HepG2 (cell line): ENCODE data around the gene VILL. TPM values are rescaled to one million over a fixed set of nuclear protein-coding genes. Genes with fewer than 3 reads are reported as not detected.
A peak's percentile ranks its signal among the peaks of the same experiment; 100 is the strongest.

Experiments
- ATAC-seq: fragments of 200-7000 bp; cut with Tn5 transposase; 3 replicates; pipeline ENCODE4 v1.9.1; 2020; ENCODE audit warnings: mild to moderate bottlenecking, moderate library complexity
- BruUV-seq: library from RNA; stranded (reverse); fragments of 400-500 nt; replicated peaks from 2 replicates; lab custom pipeline; 2021; lab: Mats Ljungman, UMichigan
- CTCF ChIA-PET: fragments of 300-600 bp; formaldehyde crosslinking; extraction: SDS; loops from one replicate; lab custom pipeline; 2021; ENCODE audit warnings: low total read pairs, inconsistent platforms, low intra/inter-chr PET ratio; lab: Yijun Ruan, JAX
- POLR2A ChIA-PET: fragments of 350-600 bp; sonication (Branson Sonifier 250); formaldehyde crosslinking; loops from one replicate; lab custom pipeline; 2020; ENCODE audit warnings: antibody characterized with exemption, inconsistent platforms; lab: Yijun Ruan, JAX
- DNase-seq: peaks from one replicate; pipeline ENCODE4 v3.0.0-alpha.2; 2015; ENCODE audit warnings: low spot score
- FAIRE-seq: peaks from 3 replicates; lab custom pipeline; 2011; peaks lifted over from hg19 to GRCh38; lab: Jason Lieb, UNC
- H2AFZ ChIP-seq: one replicate; pipeline ENCODE4 v1.6.1; 2011; ENCODE audit warnings: low read length, inconsistent platforms
- H3K27ac ChIP-seq: fragments of 300-600 bp; 3 replicates; pipeline ENCODE4 v1.8.0; 2011; ENCODE audit warnings: mixed run types, mild to moderate bottlenecking, mixed read lengths, low read length, inconsistent platforms; ENCODE audit not compliant: insufficient read depth; ENCODE audit errors: extremely low read length
- H3K27me3 ChIP-seq, 2 experiments: fragments of 200-600 bp in 1 of 2; 2 replicates in 1 of 2; 3 replicates in 1 of 2; pipeline versions ENCODE4 v1.6.0 to v1.8.0; 2011; ENCODE audit warnings: low read length in 2 of 2, mild to moderate bottlenecking in 2 of 2, moderate library complexity in 2 of 2, inconsistent platforms in 1 of 2; ENCODE audit not compliant: insufficient read depth in 2 of 2, control insufficient read depth in 1 of 2
- H3K36me3 ChIP-seq, 2 experiments: fragments of 200-600 bp in 1 of 2; replicated peaks in 1 of 2; 2 replicates in 1 of 2; 3 replicates in 1 of 2; pipeline versions ENCODE4 v1.5.1 to v1.8.0; 2011; ENCODE audit warnings: low read length in 2 of 2, inconsistent platforms in 1 of 2; ENCODE audit not compliant: insufficient read depth in 2 of 2, control insufficient read depth in 1 of 2
- H3K4me1 ChIP-seq: 2 replicates; pipeline ENCODE4 v1.5.1; 2012; ENCODE audit warnings: low read length, inconsistent platforms; ENCODE audit not compliant: insufficient read depth
- H3K4me2 ChIP-seq: 2 replicates; pipeline ENCODE4 v1.6.0; 2011; ENCODE audit warnings: low read depth, low read length, inconsistent platforms
- H3K4me3 ChIP-seq, 3 experiments: fragments of 200-600 bp in 1 of 3; sonication (generic), shearing (Covaris generic) in 1 of 3; replicated peaks in 1 of 3; 2 replicates each; pipeline ENCODE4 v1.5.1; 2011 to 2016; ENCODE audit warnings: low read length in 3 of 3, inconsistent platforms in 2 of 3, low read depth in 2 of 3, mild to moderate bottlenecking in 2 of 3, control low read depth in 1 of 3, mixed read lengths in 1 of 3; ENCODE audit not compliant: insufficient read depth in 1 of 3
- H3K79me2 ChIP-seq: one replicate; pipeline ENCODE4 v1.6.1; 2011; ENCODE audit warnings: low read length, inconsistent platforms; ENCODE audit not compliant: insufficient read depth
- H3K9ac ChIP-seq: 2 replicates; pipeline ENCODE4 v1.6.0; 2011; ENCODE audit warnings: mild to moderate bottlenecking, low read depth, low read length, inconsistent platforms; ENCODE audit not compliant: insufficient read depth
- H3K9me3 ChIP-seq: 2 replicates; pipeline ENCODE4 v1.5.1; 2012; ENCODE audit warnings: mild to moderate bottlenecking, low read length
- H4K20me1 ChIP-seq: 2 replicates; pipeline ENCODE4 v1.6.0; 2011; ENCODE audit warnings: inconsistent platforms, mild to moderate bottlenecking, low read length, moderate library complexity; ENCODE audit not compliant: insufficient read depth
- ATAD3A ChIP-seq: sonication (generic); formaldehyde crosslinking; IDR thresholded peaks from 2 replicates; pipeline ENCODE4 v1.4.0; 2020; ENCODE audit warnings: missing genetic modification reagents
- ATF7 ChIP-seq, 2 experiments: fragments of 450-650 bp in 1 of 2; sonication (generic) in 1 of 2; formaldehyde crosslinking in 1 of 2; IDR thresholded peaks; 2 replicates each; pipeline versions ENCODE4 v1.4.0 to v1.6.1; 2016 to 2020; ENCODE audit warnings: antibody characterized with exemption in 1 of 2, mild to moderate bottlenecking in 1 of 2, missing genetic modification reagents in 1 of 2
- BORCS8-MEF2B ChIP-seq: sonication (generic); formaldehyde crosslinking; IDR thresholded peaks from 2 replicates; pipeline ENCODE4 v1.8.0; 2022; ENCODE audit warnings: mild to moderate bottlenecking, missing genetic modification reagents
- NFIC ChIP-seq: IDR thresholded peaks from 2 replicates; pipeline ENCODE4 v1.6.1; 2012; ENCODE audit warnings: mild to moderate bottlenecking, low read length, inconsistent platforms
- NR2F6 ChIP-seq, 2 experiments: IDR thresholded peaks; 2 replicates each; pipeline ENCODE4 v1.6.1; 2016; ENCODE audit warnings: antibody characterized with exemption in 1 of 2, mild to moderate bottlenecking in 1 of 2
- ZNF331 ChIP-seq: sonication (generic); formaldehyde crosslinking; IDR thresholded peaks from 2 replicates; pipeline ENCODE4 v1.4.0; 2020; ENCODE audit warnings: missing genetic modification reagents
- ZNF605 ChIP-seq: sonication (generic); formaldehyde crosslinking; IDR thresholded peaks from 2 replicates; pipeline ENCODE4 v1.8.0; 2022; ENCODE audit warnings: mild to moderate bottlenecking, missing genetic modification reagents
- ZNF652 ChIP-seq: IDR thresholded peaks from 2 replicates; pipeline ENCODE4 v1.6.1; 2016; ENCODE audit warnings: low read depth, borderline replicate concordance
- WGBS: methylation state at CpG from one replicate; pipeline ENCODE4 v1.1.6; 2017; ENCODE audit warnings: low lambda C conversion rate; 5-methylcytosine and 5-hydroxymethylcytosine counted together
- in situ Hi-C: cut with HindIII; loops from 2 replicates; pipeline ENCODE4 v1.10.0; 2017; ENCODE audit warnings: low pct_unique_long_range_greater_than_20kb; ENCODE audit not compliant: extremely low pct_ligation_motif_present
- intact Hi-C: fragments of 100-400 bp; cut with micrococcal nuclease; formaldehyde crosslinking; loops from one replicate; pipeline ENCODE4 v1.10.0; 2022; ENCODE audit not compliant: unreplicated experiment
- polyA plus RNA-seq, 8 experiments: library from polyadenylated mRNA; depleted of rRNA in 3 of 8; stranded (reverse) in 7 of 8; unstranded in 1 of 8; fragments of >200 nt; fragmentation: Illumina TruSeq in 4 of 8; extraction: Trizol in 4 of 8; gene quantifications; 2 replicates each; pipeline versions ENCODE4 v1.2.1 to v1.2.3, GENCODE V29; 2011 to 2016; ENCODE audit warnings: low read depth in 4 of 8, missing spikeins in 1 of 8, mixed read lengths in 1 of 8; ENCODE audit not compliant: insufficient read depth in 1 of 8
- total RNA-seq, 5 experiments: library from RNA; depleted of rRNA; stranded (reverse); fragments of >200 nt; fragmentation: Illumina TruSeq; extraction: Trizol; gene quantifications; 2 replicates each; pipeline ENCODE4 v1.2.3, GENCODE V29; 2016; ENCODE audit warnings: low read depth in 1 of 5
- TF ChIP-seq, protein P1 (sequence below): IDR thresholded peaks from 2 replicates; pipeline ENCODE4 v1.6.1; 2012; ENCODE audit warnings: low read length, improper control_type of control experiment
- TF ChIP-seq, protein P2 (sequence below), 2 experiments: fragments of 450-650 bp in 1 of 2; sonication (generic) in 1 of 2; formaldehyde crosslinking in 1 of 2; IDR thresholded peaks; 2 replicates each; pipeline versions ENCODE4 v1.6.1 to v1.8.0; 2016 to 2022; ENCODE audit warnings: antibody characterized with exemption in 1 of 2, mild to moderate bottlenecking in 1 of 2, missing genetic modification reagents in 1 of 2
- TF ChIP-seq, protein P3 (sequence below): sonication (generic); formaldehyde crosslinking; IDR thresholded peaks from 2 replicates; pipeline ENCODE4 v1.8.0; 2022; ENCODE audit warnings: mild to moderate bottlenecking, missing genetic modification reagents

The VILL gene
- total and polyA plus RNA-seq, 2 of the 13 experiments (the other 11 are each of a cell fraction or from before 2014, with no cell fraction given) = 3.2 to 5.3 TPM

DNA sequence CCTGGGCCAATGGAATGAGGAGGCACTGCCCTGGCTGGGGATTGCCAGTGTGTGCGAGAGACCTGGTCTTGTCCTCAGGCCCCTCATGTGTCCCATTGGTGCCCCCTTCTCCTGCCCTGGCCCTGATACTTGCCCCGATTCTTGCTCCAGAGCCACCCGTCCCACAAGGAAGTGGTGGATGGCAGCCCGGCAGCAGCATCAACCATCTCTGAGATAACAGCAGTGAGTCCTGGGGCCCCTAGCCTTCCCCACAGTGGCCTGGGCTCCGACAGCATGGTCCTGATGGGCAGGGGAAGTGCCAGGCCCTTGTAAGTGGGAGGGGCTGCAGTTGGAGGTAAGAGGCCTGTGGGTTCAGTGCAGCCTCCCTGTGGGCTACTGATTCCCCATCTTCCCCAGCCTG is 15.4 kb downstream of the VILL start:
- H3K4me1 ChIP-seq = peaks cover 52% of the 10 kb centered on the region
- H3K9ac ChIP-seq = no peak overlapping the region
- H3K4me2 ChIP-seq = peak overlapping the region; percentile 97; the same call in 1 of the 2 replicates
- in situ Hi-C loops (no loop called here), intact Hi-C loops (no loop called here)
- no peak overlapping the region for H2AFZ ChIP-seq
- ATAC-seq (no peak), DNase-seq (no peak), FAIRE-seq (no peak)
- H4K20me1 ChIP-seq = no peaks in the 10 kb centered on the region
- no TSS peak for BruUV-seq
- no CpG with 5 or more reads among the region's 5 CpGs for WGBS
- POLR2A ChIA-PET = no interaction called here
- H3K36me3 ChIP-seq = no peaks in the 10 kb centered on the region; a peak in 2 of 5 replicates
- H3K4me3 ChIP-seq = peak overlapping the region in 1 of 3 experiments; percentile 77; a peak in 1 of 6 replicates
- CTCF ChIA-PET = no interaction called here
- H3K79me2 ChIP-seq = no peaks in the 10 kb centered on the region
- H3K27me3 ChIP-seq = no peaks in the 10 kb centered on the region; a peak in 2 of 5 replicates
- H3K9me3 ChIP-seq = no peaks in the 10 kb centered on the region
- peak overlapping the region; percentile 76 for H3K27ac ChIP-seq
- TF ChIP-seq ATAD3A (no peak), ATF7 (IDR thresholded peaks at IDR 0.05) (no peak), ATF7 (CRISPR knock-in tag; IDR thresholded peaks at IDR 0.05) (no peak), ZNF605 (CRISPR knock-in tag) (no peak), ZNF331 (CRISPR knock-in tag) (no peak), BORCS8-MEF2B (no peak), NFIC (no peak), NR2F6 (IDR thresholded peaks at IDR 0.05) (no peak), NR2F6 (CRISPR knock-in tag; IDR thresholded peaks at IDR 0.05) (no peak), ZNF652 (CRISPR knock-in tag) (no peak)
- TF ChIP-seq, protein P1, sequence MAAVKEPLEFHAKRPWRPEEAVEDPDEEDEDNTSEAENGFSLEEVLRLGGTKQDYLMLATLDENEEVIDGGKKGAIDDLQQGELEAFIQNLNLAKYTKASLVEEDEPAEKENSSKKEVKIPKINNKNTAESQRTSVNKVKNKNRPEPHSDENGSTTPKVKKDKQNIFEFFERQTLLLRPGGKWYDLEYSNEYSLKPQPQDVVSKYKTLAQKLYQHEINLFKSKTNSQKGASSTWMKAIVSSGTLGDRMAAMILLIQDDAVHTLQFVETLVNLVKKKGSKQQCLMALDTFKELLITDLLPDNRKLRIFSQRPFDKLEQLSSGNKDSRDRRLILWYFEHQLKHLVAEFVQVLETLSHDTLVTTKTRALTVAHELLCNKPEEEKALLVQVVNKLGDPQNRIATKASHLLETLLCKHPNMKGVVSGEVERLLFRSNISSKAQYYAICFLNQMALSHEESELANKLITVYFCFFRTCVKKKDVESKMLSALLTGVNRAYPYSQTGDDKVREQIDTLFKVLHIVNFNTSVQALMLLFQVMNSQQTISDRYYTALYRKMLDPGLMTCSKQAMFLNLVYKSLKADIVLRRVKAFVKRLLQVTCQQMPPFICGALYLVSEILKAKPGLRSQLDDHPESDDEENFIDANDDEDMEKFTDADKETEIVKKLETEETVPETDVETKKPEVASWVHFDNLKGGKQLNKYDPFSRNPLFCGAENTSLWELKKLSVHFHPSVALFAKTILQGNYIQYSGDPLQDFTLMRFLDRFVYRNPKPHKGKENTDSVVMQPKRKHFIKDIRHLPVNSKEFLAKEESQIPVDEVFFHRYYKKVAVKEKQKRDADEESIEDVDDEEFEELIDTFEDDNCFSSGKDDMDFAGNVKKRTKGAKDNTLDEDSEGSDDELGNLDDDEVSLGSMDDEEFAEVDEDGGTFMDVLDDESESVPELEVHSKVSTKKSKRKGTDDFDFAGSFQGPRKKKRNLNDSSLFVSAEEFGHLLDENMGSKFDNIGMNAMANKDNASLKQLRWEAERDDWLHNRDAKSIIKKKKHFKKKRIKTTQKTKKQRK = no peak
- TF ChIP-seq, protein P2, sequence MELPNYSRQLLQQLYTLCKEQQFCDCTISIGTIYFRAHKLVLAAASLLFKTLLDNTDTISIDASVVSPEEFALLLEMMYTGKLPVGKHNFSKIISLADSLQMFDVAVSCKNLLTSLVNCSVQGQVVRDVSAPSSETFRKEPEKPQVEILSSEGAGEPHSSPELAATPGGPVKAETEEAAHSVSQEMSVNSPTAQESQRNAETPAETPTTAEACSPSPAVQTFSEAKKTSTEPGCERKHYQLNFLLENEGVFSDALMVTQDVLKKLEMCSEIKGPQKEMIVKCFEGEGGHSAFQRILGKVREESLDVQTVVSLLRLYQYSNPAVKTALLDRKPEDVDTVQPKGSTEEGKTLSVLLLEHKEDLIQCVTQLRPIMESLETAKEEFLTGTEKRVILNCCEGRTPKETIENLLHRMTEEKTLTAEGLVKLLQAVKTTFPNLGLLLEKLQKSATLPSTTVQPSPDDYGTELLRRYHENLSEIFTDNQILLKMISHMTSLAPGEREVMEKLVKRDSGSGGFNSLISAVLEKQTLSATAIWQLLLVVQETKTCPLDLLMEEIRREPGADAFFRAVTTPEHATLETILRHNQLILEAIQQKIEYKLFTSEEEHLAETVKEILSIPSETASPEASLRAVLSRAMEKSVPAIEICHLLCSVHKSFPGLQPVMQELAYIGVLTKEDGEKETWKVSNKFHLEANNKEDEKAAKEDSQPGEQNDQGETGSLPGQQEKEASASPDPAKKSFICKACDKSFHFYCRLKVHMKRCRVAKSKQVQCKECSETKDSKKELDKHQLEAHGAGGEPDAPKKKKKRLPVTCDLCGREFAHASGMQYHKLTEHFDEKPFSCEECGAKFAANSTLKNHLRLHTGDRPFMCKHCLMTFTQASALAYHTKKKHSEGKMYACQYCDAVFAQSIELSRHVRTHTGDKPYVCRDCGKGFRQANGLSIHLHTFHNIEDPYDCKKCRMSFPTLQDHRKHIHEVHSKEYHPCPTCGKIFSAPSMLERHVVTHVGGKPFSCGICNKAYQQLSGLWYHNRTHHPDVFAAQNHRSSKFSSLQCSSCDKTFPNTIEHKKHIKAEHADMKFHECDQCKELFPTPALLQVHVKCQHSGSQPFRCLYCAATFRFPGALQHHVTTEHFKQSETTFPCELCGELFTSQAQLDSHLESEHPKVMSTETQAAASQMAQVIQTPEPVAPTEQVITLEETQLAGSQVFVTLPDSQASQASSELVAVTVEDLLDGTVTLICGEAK (IDR thresholded peaks at IDR 0.05) = no peak
- TF ChIP-seq, protein P2 (CRISPR knock-in tag; IDR thresholded peaks at IDR 0.05) = no peak
- TF ChIP-seq, protein P3, sequence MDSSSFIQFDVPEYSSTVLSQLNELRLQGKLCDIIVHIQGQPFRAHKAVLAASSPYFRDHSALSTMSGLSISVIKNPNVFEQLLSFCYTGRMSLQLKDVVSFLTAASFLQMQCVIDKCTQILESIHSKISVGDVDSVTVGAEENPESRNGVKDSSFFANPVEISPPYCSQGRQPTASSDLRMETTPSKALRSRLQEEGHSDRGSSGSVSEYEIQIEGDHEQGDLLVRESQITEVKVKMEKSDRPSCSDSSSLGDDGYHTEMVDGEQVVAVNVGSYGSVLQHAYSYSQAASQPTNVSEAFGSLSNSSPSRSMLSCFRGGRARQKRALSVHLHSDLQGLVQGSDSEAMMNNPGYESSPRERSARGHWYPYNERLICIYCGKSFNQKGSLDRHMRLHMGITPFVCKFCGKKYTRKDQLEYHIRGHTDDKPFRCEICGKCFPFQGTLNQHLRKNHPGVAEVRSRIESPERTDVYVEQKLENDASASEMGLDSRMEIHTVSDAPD (CRISPR knock-in tag) = no peak
